Activated CD8-positive, alpha-beta T cell treated with anti-CD3 and anti-CD28 coated beads for 36 hours (primary cell): ENCODE results near the gene NUP35. TPM values are rescaled to one million over a fixed set of nuclear protein-coding genes. Genes with fewer than 3 reads are reported as not detected.
"Not testable (repeated sequence)": the region's sequence is repeated elsewhere in the genome, so short reads cannot be mapped to it uniquely, and the experiment has no call there.

Source experiments
- ATAC-seq: fragments of 200-7000 bp; cut with Tn5 transposase; one replicate; pipeline ENCODE4 v1.10.0; 2021; ENCODE audit warnings: mild to moderate bottlenecking, moderate library complexity
- CTCF ChIA-PET: fragments of 350-600 bp; sonication (Branson Sonifier 250); formaldehyde crosslinking; loops from one replicate; lab custom pipeline; 2021; ENCODE audit warnings: antibody characterized with exemption; lab: Charles Lee
- POLR2A ChIA-PET: fragments of 350-600 bp; sonication (Branson Sonifier 250); formaldehyde crosslinking; loops from one replicate; lab custom pipeline; 2021; ENCODE audit warnings: antibody characterized with exemption; lab: Charles Lee
- DNase-seq: peaks from one replicate; pipeline ENCODE4 v3.0.0-alpha.2; 2020
- H3K27ac Mint-ChIP-seq: one replicate; pipeline ENCODE4 v1.8.0; 2021; ENCODE audit warnings: mild to moderate bottlenecking, mixed read lengths
- H3K27me3 Mint-ChIP-seq: one replicate; pipeline ENCODE4 v1.8.0; 2021; ENCODE audit warnings: mixed read lengths
- H3K36me3 Mint-ChIP-seq: one replicate; pipeline ENCODE4 v1.8.0; 2021; ENCODE audit warnings: low read depth, mixed read lengths
- H3K4me1 Mint-ChIP-seq: one replicate; pipeline ENCODE4 v1.8.0; 2021; ENCODE audit warnings: low read depth, mixed read lengths
- H3K4me3 Mint-ChIP-seq: one replicate; pipeline ENCODE4 v1.8.0; 2021; ENCODE audit warnings: mild to moderate bottlenecking, moderate library complexity, mixed read lengths
- H3K9me3 Mint-ChIP-seq: one replicate; pipeline ENCODE4 v1.8.0; 2021; ENCODE audit warnings: mixed read lengths
- CTCF ChIP-seq: fragments of 200-600 bp; IDR thresholded peaks from one replicate; pipeline ENCODE4 v1.8.0; 2022; ENCODE audit warnings: antibody characterized with exemption, mild to moderate bottlenecking
- intact Hi-C: fragments of 100-400 bp; cut with micrococcal nuclease; formaldehyde crosslinking; loops from one replicate; pipeline ENCODE4 v1.10.0; 2022
- total RNA-seq, 2 experiments: library from RNA; stranded (reverse); gene quantifications; one replicate each; pipeline ENCODE4 v1.2.3, GENCODE V29; 2021

The NUP35 gene
- total RNA-seq, 2 experiments from 2014 or later = 25.1 to 27.1 TPM

DNA sequence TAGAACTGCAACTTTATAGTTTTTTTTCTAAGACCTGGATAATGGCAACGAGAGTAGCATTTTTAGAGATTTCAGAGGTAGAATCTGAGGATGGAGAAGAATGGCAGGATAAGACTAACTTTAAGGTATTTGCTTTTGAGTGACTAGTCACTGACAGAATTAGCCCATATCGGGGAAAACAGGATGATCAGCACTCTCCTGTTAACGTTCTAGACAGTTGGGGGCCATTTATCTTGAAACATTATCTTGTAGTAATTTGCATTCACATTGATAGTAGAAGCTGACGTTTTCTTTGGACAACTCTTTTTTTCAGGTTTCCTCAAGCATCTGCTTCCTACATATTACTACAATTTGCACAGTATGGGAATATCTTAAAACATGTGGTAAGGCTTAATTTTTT lies 32.9 kb downstream of the NUP35 start:
- no peak overlapping the region for H3K27ac Mint-ChIP-seq

DNA sequence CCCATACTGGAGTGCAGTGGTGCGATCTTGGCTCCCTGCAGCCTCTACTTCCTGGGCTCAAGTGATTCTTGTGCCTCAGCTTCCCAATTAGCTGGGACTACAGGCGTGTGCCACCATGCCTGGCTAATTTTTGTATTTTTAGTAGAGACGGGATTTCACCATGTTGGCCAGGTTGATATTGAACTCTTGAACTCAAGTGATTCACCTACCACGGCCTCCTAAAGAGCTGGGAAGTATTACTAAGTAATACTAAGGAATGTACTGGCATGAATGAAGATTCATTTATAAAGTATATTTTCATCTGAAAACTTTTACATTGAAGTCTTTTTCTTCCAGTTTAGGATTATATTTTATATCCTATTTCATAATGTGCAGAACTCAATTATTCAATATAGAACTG lies 38.1 kb downstream of the NUP35 start:
- ATAC-seq (no peak), DNase-seq (no peak)
- Mint-ChIP-seq H3K36me3 (peaks cover 58% of the 10 kb centered on the region), H3K4me3 (no peak overlapping the region), H3K27me3 (no peaks in the 10 kb centered on the region), H3K9me3 (peaks cover 7% of the 10 kb centered on the region), H3K4me1 (no peaks in the 10 kb centered on the region), H3K27ac (no peak overlapping the region)
- ChIA-PET POLR2A (no interaction called here), CTCF (no interaction called here)
- TF ChIP-seq CTCF = no peak
- intact Hi-C loops = no loop called here

More for the DNA sequence above, 32.9 kb downstream of the NUP35 start:
- CTCF ChIA-PET = no interaction called here
- POLR2A ChIA-PET = no interaction called here
- Mint-ChIP-seq H3K27me3 (no peaks in the 10 kb centered on the region), H3K9me3 (no peaks in the 10 kb centered on the region), H3K4me1 (no peaks in the 10 kb centered on the region), H3K4me3 (no peak overlapping the region), H3K36me3 (peaks cover 59% of the 10 kb centered on the region)
- ATAC-seq (no peak), DNase-seq (no peak)
- intact Hi-C loops = no loop called here
- TF ChIP-seq CTCF = no peak

DNA sequence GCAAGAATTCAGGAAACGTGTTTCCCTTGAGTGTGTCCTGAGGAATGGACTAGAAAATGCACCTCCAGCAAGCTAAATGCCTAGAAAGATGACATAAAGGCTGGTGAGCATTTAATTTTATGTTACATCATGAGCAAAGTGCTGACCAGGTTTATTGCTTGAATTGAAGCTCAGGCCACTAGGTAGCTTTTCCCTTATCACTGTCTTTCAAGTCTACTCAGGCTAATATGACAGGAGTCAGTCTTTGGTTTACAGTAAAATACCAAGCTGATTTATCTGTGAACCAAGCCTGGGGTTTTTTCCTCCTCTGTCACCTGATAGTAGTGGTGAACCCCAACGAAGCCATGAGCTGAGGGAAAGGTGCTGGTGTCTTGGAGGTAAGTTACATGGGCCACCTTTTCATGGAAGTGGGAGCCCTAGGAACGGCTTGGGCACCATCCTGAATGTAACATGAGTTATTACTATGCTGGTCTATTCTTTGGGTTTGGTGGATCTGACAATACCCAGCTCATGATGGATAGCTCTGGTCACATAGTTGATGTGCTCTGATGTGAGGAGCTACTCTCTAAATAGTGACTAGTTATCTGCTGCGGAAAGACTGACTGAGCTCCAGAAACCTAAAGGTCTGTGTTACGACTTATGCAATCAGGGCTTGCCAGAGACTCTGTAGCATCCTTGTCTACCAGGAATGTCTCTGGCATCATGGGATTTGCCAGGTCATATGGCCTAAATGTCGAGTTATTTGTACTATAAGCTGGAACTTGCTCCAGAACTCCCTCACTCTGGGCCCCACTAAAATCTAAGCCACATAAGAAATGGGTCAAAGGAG lies 39.8 kb downstream of the NUP35 start:
- Mint-ChIP-seq H3K9me3 (peaks cover 7% of the 10 kb centered on the region), H3K36me3 (peaks cover 70% of the 10 kb centered on the region), H3K4me1 (peaks cover 2% of the 10 kb centered on the region), H3K27me3 (no peaks in the 10 kb centered on the region), H3K27ac (no peak overlapping the region), H3K4me3 (no peak overlapping the region)
- POLR2A ChIA-PET = interaction anchor here (1.2 kb wide), 1 partner anchor 461 kb away, joined by 3 read pairs; no protein-coding TSS in a partner anchor
- DNase-seq (no peak), ATAC-seq (no peak)
- TF ChIP-seq CTCF = no peak
- intact Hi-C loops = no loop called here
- CTCF ChIA-PET = no interaction called here

DNA sequence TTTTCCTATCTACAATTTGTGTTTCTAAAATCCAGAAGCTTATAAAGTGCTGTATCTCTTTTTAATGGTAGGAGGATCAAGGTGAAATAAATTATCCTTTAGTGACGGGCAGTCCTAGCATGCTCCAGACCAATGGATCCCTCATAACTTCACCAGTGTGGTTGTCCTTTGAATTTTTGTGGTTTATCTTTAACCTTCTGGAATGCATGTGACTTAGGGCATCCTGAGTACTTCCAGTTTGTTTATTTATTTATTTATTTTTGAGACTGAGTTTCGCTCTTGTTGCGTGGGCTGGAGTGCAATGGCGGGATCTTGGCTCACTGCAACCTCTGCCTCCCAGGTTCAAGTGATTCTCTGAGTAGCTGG lies 40.4 kb downstream of the NUP35 start:
- Mint-ChIP-seq H3K4me1 (peaks cover 4% of the 10 kb centered on the region), H3K27ac (no peak overlapping the region), H3K9me3 (peaks cover 7% of the 10 kb centered on the region), H3K36me3 (peaks cover 75% of the 10 kb centered on the region), H3K27me3 (no peaks in the 10 kb centered on the region), H3K4me3 (no peak overlapping the region)
- no peak for TF ChIP-seq CTCF
- intact Hi-C loops = no loop called here
- no peak for ATAC-seq
- ChIA-PET POLR2A (interaction anchor here (1.2 kb wide), 1 partner anchor 462 kb away, joined by 3 read pairs; no protein-coding TSS in a partner anchor), CTCF (no interaction called here)
- DNase-seq = no peak

GRCh38 chr2:183166210-183166609 lies 42.0 kb downstream of the NUP35 start:
- H3K9me3 Mint-ChIP-seq = peaks cover 7% of the 10 kb centered on the region
- peaks cover 78% of the 10 kb centered on the region for H3K36me3 Mint-ChIP-seq
- intact Hi-C loops = no loop called here
- H3K27ac Mint-ChIP-seq = no peak overlapping the region
- DNase-seq (no peak), ATAC-seq (no peak)
- ChIA-PET CTCF (no interaction called here), POLR2A (no interaction called here)
- TF ChIP-seq CTCF = no peak
- H3K4me1 Mint-ChIP-seq = peaks cover 18% of the 10 kb centered on the region
- no peak overlapping the region for H3K4me3 Mint-ChIP-seq
- H3K27me3 Mint-ChIP-seq = no peaks in the 10 kb centered on the region

DNA sequence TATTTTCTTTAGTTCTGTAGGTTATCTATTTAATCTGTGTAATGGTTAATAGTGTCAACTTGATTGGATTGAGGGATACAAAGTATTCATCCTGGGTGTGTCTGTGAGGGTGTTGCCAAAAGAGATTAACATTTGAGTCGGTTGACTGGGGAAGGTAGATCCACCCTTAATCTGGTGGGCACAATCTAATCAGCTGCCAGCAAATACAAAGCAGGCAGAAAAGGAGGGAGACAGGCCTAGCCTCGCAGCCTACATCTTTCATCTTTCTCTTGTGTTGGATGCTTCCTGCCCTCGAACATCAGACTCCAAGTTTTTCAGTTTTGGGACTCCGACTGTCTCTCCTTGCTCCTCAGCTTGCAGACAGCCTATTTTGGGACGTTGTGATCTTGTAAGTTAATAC lies 42.7 kb downstream of the NUP35 start:
- DNase-seq, intact Hi-C loops, H3K4me3 Mint-ChIP-seq, CTCF ChIA-PET, POLR2A ChIA-PET, H3K27me3 Mint-ChIP-seq, H3K27ac Mint-ChIP-seq, ATAC-seq, H3K9me3 Mint-ChIP-seq: not testable (repeated sequence)
- Mint-ChIP-seq H3K4me1 (peaks cover 18% of the 10 kb centered on the region), H3K36me3 (peaks cover 73% of the 10 kb centered on the region)
